NB4 (cell line): ENCODE measurements around the gene C20orf144.

Experiments used
- POLR2A ChIP-seq: IDR thresholded peaks from 2 replicates; pipeline ENCODE4 v1.6.1; 2011; ENCODE audit warnings: mild to moderate bottlenecking; ENCODE audit not compliant: insufficient read length; ENCODE audit errors: extremely low read depth
- TF ChIP-seq, protein P1 (sequence below): IDR thresholded peaks from one replicate; pipeline ENCODE4 v1.5.1; 2012; ENCODE audit warnings: low read depth, low read length

GRCh38 chr20:33648396-33649004 lies 13.6 kb upstream of the C20orf144 start:
- TF ChIP-seq, protein P1, sequence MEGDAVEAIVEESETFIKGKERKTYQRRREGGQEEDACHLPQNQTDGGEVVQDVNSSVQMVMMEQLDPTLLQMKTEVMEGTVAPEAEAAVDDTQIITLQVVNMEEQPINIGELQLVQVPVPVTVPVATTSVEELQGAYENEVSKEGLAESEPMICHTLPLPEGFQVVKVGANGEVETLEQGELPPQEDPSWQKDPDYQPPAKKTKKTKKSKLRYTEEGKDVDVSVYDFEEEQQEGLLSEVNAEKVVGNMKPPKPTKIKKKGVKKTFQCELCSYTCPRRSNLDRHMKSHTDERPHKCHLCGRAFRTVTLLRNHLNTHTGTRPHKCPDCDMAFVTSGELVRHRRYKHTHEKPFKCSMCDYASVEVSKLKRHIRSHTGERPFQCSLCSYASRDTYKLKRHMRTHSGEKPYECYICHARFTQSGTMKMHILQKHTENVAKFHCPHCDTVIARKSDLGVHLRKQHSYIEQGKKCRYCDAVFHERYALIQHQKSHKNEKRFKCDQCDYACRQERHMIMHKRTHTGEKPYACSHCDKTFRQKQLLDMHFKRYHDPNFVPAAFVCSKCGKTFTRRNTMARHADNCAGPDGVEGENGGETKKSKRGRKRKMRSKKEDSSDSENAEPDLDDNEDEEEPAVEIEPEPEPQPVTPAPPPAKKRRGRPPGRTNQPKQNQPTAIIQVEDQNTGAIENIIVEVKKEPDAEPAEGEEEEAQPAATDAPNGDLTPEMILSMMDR = no peak
- no peak for TF ChIP-seq POLR2A
